Gastrocnemius medialis (tissue), 4 donors: ENCODE measurements around the gene MSH5.

ENCODE experiments used
- POLR2A ChIP-seq, 2 donors: fragments of 450-650 bp; IDR thresholded peaks; one replicate each; pipeline ENCODE4 v1.6.1; 2017; ENCODE audit warnings: antibody characterized with exemption in 2 of 2, mild to moderate bottlenecking in 2 of 2, moderate library complexity in 2 of 2
- TF ChIP-seq, protein P1 (sequence below), 5 experiments: fragments of 450-650 bp in 3 of 5; fragments of 200-600 bp in 2 of 5; sonication (generic) in 2 of 5; IDR thresholded peaks in 4 of 5; conservative IDR thresholded peaks in 1 of 5; 1 replicate in 4 of 5; 2 replicates in 1 of 5; pipeline ENCODE4 v1.5.1; 2016 to 2019; ENCODE audit warnings: antibody characterized with exemption in 5 of 5, mild to moderate bottlenecking in 3 of 5, moderate library complexity in 3 of 5

DNA sequence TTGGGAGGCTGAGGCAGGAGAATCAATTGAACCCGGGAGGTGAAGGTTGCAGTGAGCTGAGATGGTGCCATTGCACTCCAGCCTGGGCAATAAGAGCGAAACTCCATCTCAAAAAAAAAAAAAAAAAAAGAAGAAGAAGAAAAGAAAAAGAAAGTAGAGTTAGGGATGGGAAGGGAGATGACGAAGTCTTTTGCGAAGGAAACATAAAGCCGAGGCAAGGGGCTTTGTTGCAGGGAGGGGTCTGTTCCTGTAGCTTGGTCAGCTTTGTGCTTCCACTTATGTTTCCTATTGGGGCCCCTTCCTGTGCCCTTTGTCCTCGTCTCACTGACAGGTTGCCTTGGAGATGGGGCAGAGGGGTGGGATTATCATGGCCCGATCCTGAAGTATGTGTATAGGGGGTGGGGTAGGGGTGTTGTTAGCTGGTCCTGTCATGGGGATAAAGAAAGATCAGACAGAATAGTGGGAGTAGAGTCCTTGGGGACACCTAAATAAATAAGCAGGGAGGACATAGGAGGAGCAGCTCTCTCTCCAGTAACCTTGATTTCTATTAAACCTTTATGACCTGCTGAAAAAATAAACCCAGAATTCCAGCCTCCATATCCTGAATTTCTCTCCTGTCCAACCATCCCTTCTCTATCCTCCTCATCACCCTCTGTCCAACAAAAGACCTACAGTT is 2.4 kb upstream of the MSH5 start:
- TF ChIP-seq, protein P1, sequence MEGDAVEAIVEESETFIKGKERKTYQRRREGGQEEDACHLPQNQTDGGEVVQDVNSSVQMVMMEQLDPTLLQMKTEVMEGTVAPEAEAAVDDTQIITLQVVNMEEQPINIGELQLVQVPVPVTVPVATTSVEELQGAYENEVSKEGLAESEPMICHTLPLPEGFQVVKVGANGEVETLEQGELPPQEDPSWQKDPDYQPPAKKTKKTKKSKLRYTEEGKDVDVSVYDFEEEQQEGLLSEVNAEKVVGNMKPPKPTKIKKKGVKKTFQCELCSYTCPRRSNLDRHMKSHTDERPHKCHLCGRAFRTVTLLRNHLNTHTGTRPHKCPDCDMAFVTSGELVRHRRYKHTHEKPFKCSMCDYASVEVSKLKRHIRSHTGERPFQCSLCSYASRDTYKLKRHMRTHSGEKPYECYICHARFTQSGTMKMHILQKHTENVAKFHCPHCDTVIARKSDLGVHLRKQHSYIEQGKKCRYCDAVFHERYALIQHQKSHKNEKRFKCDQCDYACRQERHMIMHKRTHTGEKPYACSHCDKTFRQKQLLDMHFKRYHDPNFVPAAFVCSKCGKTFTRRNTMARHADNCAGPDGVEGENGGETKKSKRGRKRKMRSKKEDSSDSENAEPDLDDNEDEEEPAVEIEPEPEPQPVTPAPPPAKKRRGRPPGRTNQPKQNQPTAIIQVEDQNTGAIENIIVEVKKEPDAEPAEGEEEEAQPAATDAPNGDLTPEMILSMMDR (IDR thresholded peaks at IDR 0.05 in 4 of 5, conservative IDR thresholded peaks at IDR 0.05 in 1 of 5) = no peak
- no peak for TF ChIP-seq POLR2A (IDR thresholded peaks at IDR 0.05)
